ENCODE results near the gene CD247. TPM values are rescaled to one million over a fixed set of nuclear protein-coding genes. Genes with fewer than 3 reads are reported as not detected.

Gene CD247
- total RNA-seq, 4 donors from 2014 or later, result 1.5 to 6.4 (median 3.4) TPM; not detected in 1

- in situ Hi-C loops (cut with MboI; ENCODE audit: low pct_ligation_motif_present in 1 of 4, low pct_unique_long_range_greater_than_20kb in 1 of 4, low sequenced_read_pairs in 3 of 4), result loop anchor here (5.0 to 25.0 kb wide), 8 partner anchors 180 to 560 kb away; partner anchors contain the start of gene TADA1 (in 1 of the 4)
Measured at GRCh38 chr1:167447521-167448136, 70.7 kb downstream of the CD247 start.

DNA sequence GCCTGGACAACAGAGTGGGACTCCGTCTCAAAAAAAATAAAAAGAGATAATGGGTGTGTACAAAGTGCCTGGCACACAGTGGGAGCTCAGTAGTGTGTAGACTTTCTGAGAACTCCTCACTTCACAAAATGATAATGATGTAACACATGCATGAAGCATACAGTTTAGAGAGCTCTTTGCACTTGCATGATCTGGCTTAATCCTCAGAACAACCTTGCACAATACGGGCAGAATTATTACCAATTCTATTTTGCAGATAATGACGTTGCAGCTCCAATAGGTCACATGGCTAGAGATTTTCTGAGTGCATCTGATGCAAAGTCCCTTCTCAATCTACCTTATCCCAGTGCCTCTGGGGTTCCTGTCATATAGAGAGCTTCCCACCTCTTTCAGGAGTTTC, 71.4 kb downstream of the CD247 start:
- Histone ChIP-seq H3K4me1 (peaks cover 0 to 8% (median 5%) of the 10 kb centered on the region in 4 donors), H3K36me3 (no peaks in the 10 kb centered on the region), H3K9me3 (no peaks in the 10 kb centered on the region), H3K27ac (peak overlapping the region; percentile 37 to 57 (median 52)), H3K4me3 (no peak overlapping the region), H3K27me3 (no peaks in the 10 kb centered on the region)
- intact Hi-C loops (cut with DNase I; ENCODE audit: low total_unique reads), result no loop called here
- in situ Hi-C loops (cut with MboI; ENCODE audit: low pct_ligation_motif_present in 1 of 4, low pct_unique_long_range_greater_than_20kb in 1 of 4, low sequenced_read_pairs in 3 of 4), result loop anchor here (5.0 to 25.0 kb wide), 8 partner anchors 180 to 560 kb away; partner anchors contain the start of gene TADA1 (in 1 of the 4)
- DNase-seq, result no peak
- 77% methylated on average over 3 of the region's 3 CpGs; no CpG with 5 or more reads in 1 of the 2 donors for WGBS, 2 donors (ENCODE audit: low coverage in 1 of 2)
- no peak for TF ChIP-seq POLR2AphosphoS5 (IDR thresholded peaks at IDR 0.05)
- TF ChIP-seq POLR2A (IDR thresholded peaks at IDR 0.05), result no peak
- no peak for TF ChIP-seq EP300 (IDR thresholded peaks at IDR 0.05; ENCODE audit: low read depth)
- TF ChIP-seq, protein P1, sequence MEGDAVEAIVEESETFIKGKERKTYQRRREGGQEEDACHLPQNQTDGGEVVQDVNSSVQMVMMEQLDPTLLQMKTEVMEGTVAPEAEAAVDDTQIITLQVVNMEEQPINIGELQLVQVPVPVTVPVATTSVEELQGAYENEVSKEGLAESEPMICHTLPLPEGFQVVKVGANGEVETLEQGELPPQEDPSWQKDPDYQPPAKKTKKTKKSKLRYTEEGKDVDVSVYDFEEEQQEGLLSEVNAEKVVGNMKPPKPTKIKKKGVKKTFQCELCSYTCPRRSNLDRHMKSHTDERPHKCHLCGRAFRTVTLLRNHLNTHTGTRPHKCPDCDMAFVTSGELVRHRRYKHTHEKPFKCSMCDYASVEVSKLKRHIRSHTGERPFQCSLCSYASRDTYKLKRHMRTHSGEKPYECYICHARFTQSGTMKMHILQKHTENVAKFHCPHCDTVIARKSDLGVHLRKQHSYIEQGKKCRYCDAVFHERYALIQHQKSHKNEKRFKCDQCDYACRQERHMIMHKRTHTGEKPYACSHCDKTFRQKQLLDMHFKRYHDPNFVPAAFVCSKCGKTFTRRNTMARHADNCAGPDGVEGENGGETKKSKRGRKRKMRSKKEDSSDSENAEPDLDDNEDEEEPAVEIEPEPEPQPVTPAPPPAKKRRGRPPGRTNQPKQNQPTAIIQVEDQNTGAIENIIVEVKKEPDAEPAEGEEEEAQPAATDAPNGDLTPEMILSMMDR (IDR thresholded peaks at IDR 0.05), result no peak

More at GRCh38 chr1:167447521-167448136, 70.7 kb downstream of the CD247 start:
- WGBS, 2 donors (ENCODE audit: low coverage in 1 of 2), result 35 to 47% methylated on average over 5 to 9 of the region's 10 CpGs
- peak; percentile 64 for DNase-seq
- TF ChIP-seq POLR2A (IDR thresholded peaks at IDR 0.05), result peak; percentile 41
- TF ChIP-seq EP300 (IDR thresholded peaks at IDR 0.05; ENCODE audit: low read depth), result no peak
- TF ChIP-seq, protein P1 (IDR thresholded peaks at IDR 0.05), result no peak
- TF ChIP-seq POLR2AphosphoS5 (IDR thresholded peaks at IDR 0.05), result peak in 2 of 3 donors; percentile 31 to 49
- Histone ChIP-seq H3K4me1 (peaks cover 0 to 8% (median 5%) of the 10 kb centered on the region in 4 donors), H3K27ac (peak overlapping the region; percentile 37 to 57 (median 52)), H3K4me3 (no peak overlapping the region), H3K27me3 (no peaks in the 10 kb centered on the region), H3K36me3 (no peaks in the 10 kb centered on the region), H3K9me3 (no peaks in the 10 kb centered on the region)
- intact Hi-C loops (cut with DNase I; ENCODE audit: low total_unique reads), result no loop called here

DNA sequence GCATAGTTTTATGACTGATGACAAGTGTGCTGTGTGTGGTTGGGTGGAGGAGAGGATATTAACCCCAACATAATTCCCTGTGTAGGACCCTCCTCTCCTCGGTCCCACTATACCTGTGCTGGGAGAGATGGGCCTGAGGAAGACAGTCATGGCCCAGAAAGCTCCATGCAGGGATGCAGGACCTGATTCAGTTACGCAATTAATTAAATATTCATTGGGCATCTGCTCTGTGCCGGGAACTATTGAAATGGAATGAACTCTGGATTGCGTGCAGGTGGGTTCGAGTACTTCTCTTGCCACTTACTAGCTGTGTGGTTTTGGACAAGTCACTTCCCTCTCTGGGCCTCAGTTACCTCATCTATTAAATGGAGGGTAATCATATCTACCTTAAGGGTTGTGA, 74.6 kb downstream of the CD247 start:
- Histone ChIP-seq H3K27me3 (peaks cover 4% of the 10 kb centered on the region), H3K9me3 (no peaks in the 10 kb centered on the region), H3K4me1 (peaks cover 0 to 25% (median 16%) of the 10 kb centered on the region in 4 donors), H3K4me3 (no peak overlapping the region), H3K27ac (no peak overlapping the region), H3K36me3 (no peaks in the 10 kb centered on the region)
- TF ChIP-seq POLR2AphosphoS5 (IDR thresholded peaks at IDR 0.05) (no peak), EP300 (IDR thresholded peaks at IDR 0.05; ENCODE audit: low read depth) (no peak), POLR2A (IDR thresholded peaks at IDR 0.05) (no peak)
- TF ChIP-seq, protein P1 (IDR thresholded peaks at IDR 0.05), result no peak
- intact Hi-C loops (cut with DNase I; ENCODE audit: low total_unique reads), result loop anchor here (5.0 kb wide), 2 partner anchors 176 to 376 kb away; no protein-coding TSS in a partner anchor
- WGBS, 2 donors (ENCODE audit: low coverage in 1 of 2), result 84 to 100% methylated on average over 1 to 5 of the region's 5 CpGs
- no peak for DNase-seq
- in situ Hi-C loops (cut with MboI; ENCODE audit: low pct_ligation_motif_present in 1 of 4, low pct_unique_long_range_greater_than_20kb in 1 of 4, low sequenced_read_pairs in 3 of 4), result loop anchor here (5.0 to 25.0 kb wide), 7 partner anchors 176 to 556 kb away; partner anchors contain the start of gene TADA1 (in 1 of the 4)

DNA sequence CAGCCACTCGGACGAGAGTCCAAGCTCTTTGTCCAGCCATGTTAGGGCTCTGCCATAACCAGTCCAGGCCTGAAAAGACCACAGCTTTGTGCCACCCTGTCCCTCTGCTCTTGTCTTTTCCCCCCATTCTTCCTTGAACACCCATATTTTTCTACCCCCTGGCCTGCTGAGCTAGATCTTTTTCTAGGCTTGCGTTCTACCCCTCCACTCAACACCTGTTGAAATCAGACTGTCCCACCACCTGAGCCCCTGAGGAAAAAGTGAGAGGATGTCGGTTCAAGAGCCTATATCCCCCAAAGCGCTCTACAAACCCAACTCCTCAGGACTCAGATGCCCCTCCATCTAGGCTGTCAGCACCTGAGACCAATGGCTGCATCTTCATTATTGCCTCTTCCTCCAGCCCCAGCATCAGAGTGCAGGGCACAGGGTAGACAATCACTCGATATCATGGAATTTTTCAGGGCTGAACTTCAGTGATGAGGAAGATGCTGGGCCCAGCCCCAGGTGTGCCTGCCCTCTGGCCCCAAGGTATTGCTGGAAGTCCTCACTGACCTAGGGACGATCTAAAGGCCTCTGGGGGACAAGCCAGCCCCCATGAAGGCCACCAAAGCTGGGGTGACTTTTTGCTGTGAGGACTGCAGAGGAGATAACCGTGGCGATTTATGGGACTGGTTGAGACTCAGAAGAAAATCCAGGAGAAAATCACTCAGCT, 75.3 kb downstream of the CD247 start:
- WGBS, 2 donors (ENCODE audit: low coverage in 1 of 2), result 90 to 94% methylated on average over 5 to 9 of the region's 9 CpGs
- TF ChIP-seq POLR2A (IDR thresholded peaks at IDR 0.05) (no peak), POLR2AphosphoS5 (IDR thresholded peaks at IDR 0.05) (no peak), EP300 (IDR thresholded peaks at IDR 0.05; ENCODE audit: low read depth) (no peak)
- TF ChIP-seq, protein P1 (IDR thresholded peaks at IDR 0.05), result no peak
- no peaks in the 10 kb centered on the region for H3K36me3 ChIP-seq
- no peak for DNase-seq
- no peak overlapping the region for H3K4me3 ChIP-seq
- peaks cover 0 to 25% (median 16%) of the 10 kb centered on the region in 4 donors for H3K4me1 ChIP-seq
- intact Hi-C loops (cut with DNase I; ENCODE audit: low total_unique reads), result loop anchor here (5.0 kb wide), 2 partner anchors 176 to 376 kb away; no protein-coding TSS in a partner anchor
- in situ Hi-C loops (cut with MboI; ENCODE audit: low pct_ligation_motif_present in 1 of 4, low pct_unique_long_range_greater_than_20kb in 1 of 4, low sequenced_read_pairs in 3 of 4), result loop anchor here (5.0 to 25.0 kb wide), 7 partner anchors 176 to 556 kb away; partner anchors contain the start of gene TADA1 (in 1 of the 4)
- H3K27me3 ChIP-seq, result peaks cover 7% of the 10 kb centered on the region
- H3K9me3 ChIP-seq, result no peaks in the 10 kb centered on the region
- H3K27ac ChIP-seq, result peak overlapping the region in 2 of 4 donors; percentile 42 to 81

All from transverse colon (tissue), 4 donors.